Trophoblast cell (in vitro differentiated cells and primary cell): ENCODE results near the gene ERGIC1.

Experiments used
- DNase-seq, 2 donors: peaks; one replicate each; pipeline ENCODE4 v3.0.0-alpha.2; 2016
- H2AFZ ChIP-seq: 2 replicates; pipeline ENCODE4 v1.6.1; 2013; ENCODE audit warnings: low read length, moderate library complexity, mild to moderate bottlenecking; ENCODE audit not compliant: insufficient read depth, poor library complexity
- H2AK5ac ChIP-seq: 2 replicates; pipeline ENCODE4 v1.6.1; 2013; ENCODE audit warnings: mild to moderate bottlenecking, low read length
- H2BK120ac ChIP-seq: 2 replicates; pipeline ENCODE4 v1.6.1; 2013; ENCODE audit warnings: low read length, mild to moderate bottlenecking, moderate library complexity; ENCODE audit not compliant: insufficient read depth, poor library complexity
- H2BK12ac ChIP-seq: 2 replicates; pipeline ENCODE4 v1.6.1; 2013; ENCODE audit warnings: mild to moderate bottlenecking, low read length, moderate library complexity
- H2BK5ac ChIP-seq: 2 replicates; pipeline ENCODE4 v1.6.1; 2013; ENCODE audit warnings: low read length, low read depth, moderate library complexity, mild to moderate bottlenecking; ENCODE audit not compliant: poor library complexity
- H3K14ac ChIP-seq: 2 replicates; pipeline ENCODE4 v1.6.1; 2013; ENCODE audit warnings: mild to moderate bottlenecking, low read length
- H3K18ac ChIP-seq: 2 replicates; pipeline ENCODE4 v1.6.1; 2013; ENCODE audit warnings: mild to moderate bottlenecking, low read length
- H3K23ac ChIP-seq: 2 replicates; pipeline ENCODE4 v1.6.1; 2013; ENCODE audit warnings: low read length
- H3K27ac ChIP-seq: 2 replicates; pipeline ENCODE4 v1.5.1; 2013; ENCODE audit warnings: low read depth, mild to moderate bottlenecking, inconsistent platforms, low read length, moderate library complexity
- H3K27me3 ChIP-seq: 2 replicates; pipeline ENCODE4 v1.6.1; 2013; ENCODE audit warnings: inconsistent platforms, mild to moderate bottlenecking, low read length, moderate library complexity; ENCODE audit not compliant: insufficient read depth
- H3K36me3 ChIP-seq, 2 experiments: 1 replicate in 1 of 2; 2 replicates in 1 of 2; pipeline ENCODE4 v1.6.1; 2013; ENCODE audit warnings: low read length in 2 of 2, mild to moderate bottlenecking in 2 of 2, moderate library complexity in 1 of 2; ENCODE audit not compliant: insufficient read depth in 2 of 2, control insufficient read depth in 1 of 2
- H3K4ac ChIP-seq: 2 replicates; pipeline ENCODE4 v1.6.1; 2013; ENCODE audit warnings: low read depth, mild to moderate bottlenecking, low read length, moderate library complexity
- H3K4me1 ChIP-seq, 2 experiments: 1 replicate in 1 of 2; 2 replicates in 1 of 2; pipeline ENCODE4 v1.6.1; 2013; ENCODE audit warnings: low read length in 2 of 2, mild to moderate bottlenecking in 2 of 2, moderate library complexity in 1 of 2; ENCODE audit not compliant: insufficient read depth in 2 of 2, control insufficient read depth in 1 of 2
- H3K4me2 ChIP-seq: 2 replicates; pipeline ENCODE4 v1.6.1; 2013; ENCODE audit warnings: inconsistent platforms, mild to moderate bottlenecking, low read length, moderate library complexity
- H3K4me3 ChIP-seq: 2 replicates; pipeline ENCODE4 v1.5.1; 2013; ENCODE audit warnings: mild to moderate bottlenecking, low read depth, low read length, inconsistent platforms
- H3K79me1 ChIP-seq: one replicate; pipeline ENCODE4 v1.6.1; 2013; ENCODE audit warnings: low read length
- H3K79me2 ChIP-seq: 2 replicates; pipeline ENCODE4 v1.6.1; 2013; ENCODE audit warnings: low read length, mild to moderate bottlenecking; ENCODE audit not compliant: control insufficient read depth, insufficient read depth, poor library complexity
- H3K9ac ChIP-seq: 2 replicates; pipeline ENCODE4 v1.6.1; 2013; ENCODE audit warnings: mild to moderate bottlenecking, low read length
- H3K9me3 ChIP-seq: 2 replicates; pipeline ENCODE4 v1.6.1; 2013; ENCODE audit warnings: low read depth, mild to moderate bottlenecking, control low read depth, inconsistent platforms, low read length; ENCODE audit not compliant: insufficient read depth
- H4K12ac ChIP-seq: 2 replicates; pipeline ENCODE4 v1.6.1; 2013; ENCODE audit warnings: low read depth, mild to moderate bottlenecking, low read length, moderate library complexity
- H4K8ac ChIP-seq: 2 replicates; pipeline ENCODE4 v1.6.1; 2013; ENCODE audit warnings: low read depth, mild to moderate bottlenecking, low read length, moderate library complexity
- H4K91ac ChIP-seq: one replicate; pipeline ENCODE4 v1.6.1; 2013; ENCODE audit warnings: low read depth, mild to moderate bottlenecking, low read length, moderate library complexity
- WGBS: extraction: QIAGEN DNeasy Blood & Tissue Kit; methylation state at CpG from one replicate; pipeline ENCODE4 v1.1.7; 2013; ENCODE audit warnings: missing lambda C conversion rate; ENCODE audit not compliant: insufficient read length, insufficient coverage; ENCODE audit errors: extremely low coverage; 5-methylcytosine and 5-hydroxymethylcytosine counted together

The ERGIC1 gene

DNA sequence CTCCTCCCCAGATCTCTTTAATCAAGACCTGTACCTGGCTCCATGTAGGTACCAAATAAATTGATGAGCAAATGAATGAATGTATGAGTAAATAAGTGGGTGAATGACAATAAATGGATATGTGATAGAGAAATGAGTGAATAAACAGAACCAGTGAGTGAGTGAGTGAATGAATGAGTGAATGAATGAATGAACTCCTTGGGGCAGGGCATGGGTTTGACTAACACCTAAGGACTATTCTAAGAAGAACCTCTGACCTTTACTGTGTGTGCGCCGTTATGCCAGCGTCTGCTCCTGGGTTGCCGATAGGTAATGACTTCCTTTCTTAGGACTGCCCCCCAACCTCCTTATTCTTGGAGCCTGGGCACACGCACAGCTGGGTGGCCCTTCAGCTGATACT, 123.4 kb downstream of the ERGIC1 start:
- Histone ChIP-seq H4K91ac (peak overlapping the region; percentile 11), H3K27me3 (no peaks in the 10 kb centered on the region), H2AK5ac (no peak overlapping the region), H3K4me3 (no peak overlapping the region), H3K36me3 (no peaks in the 10 kb centered on the region), H3K9me3 (no peaks in the 10 kb centered on the region), H3K4ac (no peak overlapping the region), H3K79me1 (peaks cover 10% of the 10 kb centered on the region), H3K14ac (peak overlapping the region; percentile 42), H2BK5ac (no peak overlapping the region), H3K4me1 (peaks cover 3 to 4% of the 10 kb centered on the region in 2 experiments), H3K4me2 (no peak overlapping the region), H3K27ac (no peak overlapping the region), H3K79me2 (peaks cover 3% of the 10 kb centered on the region), H2BK120ac (peak overlapping the region; percentile 44), H2AFZ (no peak overlapping the region), H3K9ac (no peak overlapping the region), H3K18ac (no peak overlapping the region), H4K8ac (peak overlapping the region; percentile 25), H4K12ac (no peak overlapping the region), H2BK12ac (peak overlapping the region; percentile 68), H3K23ac (no peak overlapping the region)
- no peak for DNase-seq
- WGBS: no CpG with 5 or more reads among the region's 5 CpGs

DNA sequence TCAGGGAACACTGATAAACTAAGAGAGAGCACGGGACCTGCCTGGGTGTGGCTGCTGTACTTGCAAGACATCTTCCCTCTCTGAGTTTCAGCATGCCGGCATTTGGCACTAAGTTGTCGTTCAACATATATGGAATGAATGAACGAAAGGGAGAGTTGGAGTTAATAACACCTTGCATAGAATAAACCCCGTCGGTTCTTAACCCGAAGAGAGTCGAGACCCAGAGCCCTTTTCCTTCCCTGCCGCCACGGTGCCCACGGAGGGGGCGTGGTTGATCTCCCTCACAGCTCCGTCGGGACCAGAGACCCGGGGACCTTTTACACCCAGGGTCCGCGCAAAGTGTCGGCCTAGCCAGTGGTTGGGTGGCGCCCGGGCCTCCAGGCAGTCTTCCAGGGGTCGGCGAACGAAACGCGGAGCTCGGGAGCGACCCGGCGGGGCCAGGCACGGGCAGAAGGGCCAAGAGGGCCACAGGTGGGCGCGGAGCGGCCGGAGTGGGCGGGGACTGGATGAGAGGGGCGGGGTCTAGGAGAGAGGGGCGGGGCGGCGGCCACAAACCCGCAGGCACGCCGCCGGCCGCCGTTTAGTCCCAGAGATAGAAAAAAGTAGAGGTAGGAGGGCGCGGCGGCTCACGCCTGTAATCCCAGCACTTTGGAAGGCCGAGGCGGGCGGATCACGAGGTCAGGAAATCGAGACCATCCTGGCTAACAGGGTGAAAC, 124.4 kb downstream of the ERGIC1 start:
- Histone ChIP-seq H2AFZ (peak overlapping the region; percentile 75), H2BK5ac (peak overlapping the region; percentile 52), H3K4me3 (peak overlapping the region; percentile 67), H3K36me3 (no peaks in the 10 kb centered on the region), H3K27me3 (no peaks in the 10 kb centered on the region), H3K79me2 (peaks cover 3% of the 10 kb centered on the region), H3K9ac (no peak overlapping the region), H3K18ac (peak overlapping the region; percentile 67), H3K23ac (no peak overlapping the region), H3K4me1 (peaks cover 3 to 4% of the 10 kb centered on the region in 2 experiments), H3K4ac (peak overlapping the region; percentile 6), H4K91ac (peak overlapping the region; percentile 77), H3K4me2 (peak overlapping the region; percentile 59), H3K9me3 (no peaks in the 10 kb centered on the region), H4K8ac (peak overlapping the region; percentile 83), H3K79me1 (peaks cover 10% of the 10 kb centered on the region), H3K14ac (peak overlapping the region; percentile 57), H4K12ac (peak overlapping the region; percentile 49), H2BK120ac (peak overlapping the region; percentile 62), H2BK12ac (peak overlapping the region; percentile 25), H3K27ac (peak overlapping the region; percentile 35), H2AK5ac (no peak overlapping the region)
- WGBS: no CpG with 5 or more reads among the region's 54 CpGs
- DNase-seq: peak; percentile 65 to 79

- Histone ChIP-seq H4K12ac (peak overlapping the region; percentile 56), H3K79me1 (peaks cover 9% of the 10 kb centered on the region), H3K4ac (peak overlapping the region; percentile 8), H3K9ac (peak overlapping the region; percentile 98), H3K4me1 (peaks cover 3 to 4% of the 10 kb centered on the region in 2 experiments), H3K36me3 (peaks cover 2 to 4% of the 10 kb centered on the region in 2 experiments), H2BK120ac (peak overlapping the region; percentile 37), H3K27me3 (no peaks in the 10 kb centered on the region), H2AK5ac (peak overlapping the region; percentile 3), H2AFZ (peak overlapping the region; percentile 13), H3K27ac (no peak overlapping the region), H3K79me2 (peaks cover 3% of the 10 kb centered on the region), H2BK5ac (no peak overlapping the region), H3K4me3 (peak overlapping the region; percentile 95), H3K4me2 (peak overlapping the region; percentile 67), H2BK12ac (no peak overlapping the region), H3K9me3 (no peaks in the 10 kb centered on the region), H3K14ac (peak overlapping the region; percentile 58), H3K23ac (no peak overlapping the region), H4K91ac (peak overlapping the region; percentile 14), H3K18ac (peak overlapping the region; percentile 57), H4K8ac (peak overlapping the region; percentile 95)
- WGBS: no CpG with 5 or more reads among the region's 28 CpGs
- no peak for DNase-seq
Observed at GRCh38 chr5:172959824-172960799, 126.1 kb downstream of the ERGIC1 start.

GRCh38 chr5:172969921-172970320, 135.9 kb downstream of the ERGIC1 start:
- Histone ChIP-seq H3K14ac (no peak overlapping the region), H3K4me1 (no peaks in the 10 kb centered on the region), H2AK5ac (no peak overlapping the region), H3K27me3 (no peaks in the 10 kb centered on the region), H4K12ac (no peak overlapping the region), H3K4ac (no peak overlapping the region), H3K9ac (no peak overlapping the region), H3K9me3 (no peaks in the 10 kb centered on the region), H2BK12ac (no peak overlapping the region), H3K79me1 (no peaks in the 10 kb centered on the region), H2BK5ac (no peak overlapping the region), H3K4me3 (no peak overlapping the region), H3K4me2 (no peak overlapping the region), H3K79me2 (no peaks in the 10 kb centered on the region), H3K18ac (no peak overlapping the region), H3K23ac (no peak overlapping the region), H4K8ac (no peak overlapping the region), H2AFZ (no peak overlapping the region), H3K27ac (no peak overlapping the region), H4K91ac (no peak overlapping the region), H3K36me3 (peaks cover 6 to 14% of the 10 kb centered on the region in 2 experiments), H2BK120ac (no peak overlapping the region)
- DNase-seq: no peak
- no CpG with 5 or more reads among the region's 2 CpGs for WGBS
